GM19025 (cell line): Measurements from ENCODE around the gene CSPG5.

ENCODE experiments used
- ATAC-seq: cut with Tn5 transposase; IDR thresholded peaks from one replicate; pipeline ENCODE4 v1.9.1; 2021; ENCODE audit warnings: mild to moderate bottlenecking, low read depth, moderate library complexity; ENCODE audit not compliant: unreplicated experiment

The CSPG5 gene

GRCh38 chr3:47588587-47588986 lies 9.9 kb upstream of the CSPG5 start:
- ATAC-seq: no peak

GRCh38 chr3:47588053-47588452 lies 9.4 kb upstream of the CSPG5 start:
- no peak for ATAC-seq

GRCh38 chr3:47586746-47587145 lies 8.1 kb upstream of the CSPG5 start:
- no peak for ATAC-seq

- no peak for ATAC-seq
Observed at GRCh38 chr3:47583320-47584075, 4.8 kb upstream of the CSPG5 start.

- no peak for ATAC-seq
Observed at GRCh38 chr3:47581835-47582234, 3.2 kb upstream of the CSPG5 start.

GRCh38 chr3:47581422-47581821 lies 2.8 kb upstream of the CSPG5 start:
- ATAC-seq: no peak

GRCh38 chr3:47580481-47580880 lies 1.8 kb upstream of the CSPG5 start:
- no peak for ATAC-seq

- ATAC-seq: no peak
Observed at GRCh38 chr3:47579875-47580274, 1.2 kb upstream of the CSPG5 start.

GRCh38 chr3:47578119-47578632 lies 489 bp downstream of the CSPG5 start:
- no peak for ATAC-seq

GRCh38 chr3:47577583-47578118 lies 1.0 kb downstream of the CSPG5 start:
- ATAC-seq: no peak

GRCh38 chr3:47573190-47574172 lies 5.2 kb downstream of the CSPG5 start:
- ATAC-seq: no peak

GRCh38 chr3:47571391-47572175 lies 7.1 kb downstream of the CSPG5 start:
- no peak for ATAC-seq

- no peak for ATAC-seq
Observed at GRCh38 chr3:47568901-47569300, 9.8 kb downstream of the CSPG5 start.

GRCh38 chr3:47567149-47567548 lies 11.5 kb downstream of the CSPG5 start:
- ATAC-seq: no peak

GRCh38 chr3:47566667-47567066 lies 12.0 kb downstream of the CSPG5 start:
- no peak for ATAC-seq

GRCh38 chr3:47565734-47566550 lies 12.7 kb downstream of the CSPG5 start:
- no peak for ATAC-seq

GRCh38 chr3:47556351-47556750 lies 22.3 kb downstream of the CSPG5 start:
- ATAC-seq: no peak

GRCh38 chr3:47554335-47554734 lies 24.3 kb downstream of the CSPG5 start:
- ATAC-seq: no peak

- ATAC-seq: no peak
Observed at GRCh38 chr3:47553407-47553806, 25.3 kb downstream of the CSPG5 start.
